Superior temporal gyrus (tissue), 1 donor: ENCODE data around the gene BAZ2A.
A peak's percentile ranks its signal among the peaks of the same experiment; 100 is the strongest.

Source experiments
- DNase-seq: peaks from one replicate; pipeline ENCODE4 v3.0.0-alpha.2; 2016; ENCODE audit errors: extremely low spot score

Gene BAZ2A

DNA sequence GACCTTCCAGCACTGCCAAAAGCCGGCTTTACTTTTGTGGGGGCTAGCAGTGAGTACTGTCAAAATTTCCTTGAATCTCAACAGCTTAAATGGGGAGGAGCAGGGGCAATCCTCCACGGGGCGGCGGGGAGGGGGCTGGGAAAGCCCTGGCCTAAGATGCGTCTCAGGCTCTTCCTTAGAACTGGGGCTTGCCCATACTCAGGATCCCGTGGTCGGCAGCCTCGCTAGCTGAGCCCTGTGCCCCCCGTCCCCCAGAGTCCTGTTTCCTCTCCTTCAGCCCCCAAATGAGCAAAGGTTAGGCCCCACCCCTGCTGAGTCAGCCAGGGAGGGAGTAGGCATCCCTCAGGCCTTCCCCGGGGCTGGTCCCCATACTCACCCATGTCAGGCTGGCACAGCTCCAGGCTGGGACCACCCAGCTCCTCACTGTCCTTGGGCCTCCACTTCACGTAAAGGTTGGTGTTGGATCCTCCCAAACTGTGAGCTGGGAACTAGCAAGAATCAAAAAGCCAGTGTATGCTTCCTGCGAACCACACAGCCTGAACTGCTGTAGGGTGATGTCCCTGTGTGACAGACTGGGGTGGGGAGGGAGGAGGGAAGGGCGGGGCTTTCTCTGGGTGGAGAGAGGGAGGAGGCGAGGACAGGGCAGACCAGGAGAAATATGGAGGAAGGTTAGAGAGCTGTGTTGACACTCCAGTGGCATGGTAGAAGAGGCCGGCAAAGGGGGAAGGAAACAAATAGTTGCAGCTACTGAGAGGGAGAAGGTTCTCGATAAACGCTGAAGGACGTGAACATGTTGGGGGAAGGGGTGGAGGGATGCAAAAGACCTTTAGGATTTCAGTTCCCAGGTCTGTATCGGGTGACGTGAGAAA lies 5.9 kb upstream of the BAZ2A start:
- DNase-seq, result peak; percentile 84

DNA sequence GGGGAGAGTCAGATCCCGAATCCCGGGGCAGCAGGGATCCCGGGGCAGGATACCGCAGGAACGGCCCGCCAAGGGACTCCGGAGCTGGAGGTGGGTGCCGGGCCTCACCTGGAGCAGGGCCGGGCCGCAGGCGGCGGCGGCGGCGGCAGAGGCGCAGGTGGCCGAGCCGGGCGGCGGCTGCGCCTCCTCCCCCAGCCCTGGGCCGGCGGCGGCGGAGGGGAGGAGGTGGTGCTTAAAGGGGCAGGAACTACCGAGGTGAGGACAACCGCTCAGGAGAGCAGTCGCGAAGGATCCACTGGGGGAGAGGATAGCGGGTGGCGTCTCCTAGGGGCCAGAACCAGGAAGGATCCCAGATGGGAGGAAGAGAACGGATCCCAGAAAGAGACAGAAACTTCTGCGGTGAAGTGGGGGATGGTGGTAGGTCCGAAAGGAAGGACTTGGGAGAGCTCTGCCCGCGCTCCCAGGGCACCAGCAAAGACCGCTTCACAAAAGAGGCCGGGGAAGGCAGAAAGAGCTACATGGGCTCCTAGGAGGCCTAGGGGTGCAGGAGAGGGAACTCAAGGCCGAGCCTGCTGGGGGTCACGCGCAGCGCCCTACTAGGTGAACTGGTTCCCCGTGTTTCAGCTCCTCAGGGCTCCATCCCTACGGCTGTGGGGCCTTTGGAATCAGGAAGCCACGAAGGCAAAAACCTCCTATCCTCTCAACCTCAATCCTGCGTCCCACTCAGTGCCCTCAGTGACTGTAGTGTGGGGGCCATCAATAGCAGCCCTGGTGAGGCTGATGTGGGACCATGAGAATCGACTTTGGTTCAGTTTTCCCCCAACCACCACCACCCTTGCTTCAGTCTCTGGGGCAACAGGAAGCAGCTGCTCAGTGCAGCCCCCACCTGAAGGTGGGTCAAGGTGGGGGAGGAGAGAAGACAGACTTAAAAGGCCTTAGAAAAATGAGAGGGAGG lies 5.0 kb upstream of the BAZ2A start:
- peak; percentile 78 for DNase-seq

DNA sequence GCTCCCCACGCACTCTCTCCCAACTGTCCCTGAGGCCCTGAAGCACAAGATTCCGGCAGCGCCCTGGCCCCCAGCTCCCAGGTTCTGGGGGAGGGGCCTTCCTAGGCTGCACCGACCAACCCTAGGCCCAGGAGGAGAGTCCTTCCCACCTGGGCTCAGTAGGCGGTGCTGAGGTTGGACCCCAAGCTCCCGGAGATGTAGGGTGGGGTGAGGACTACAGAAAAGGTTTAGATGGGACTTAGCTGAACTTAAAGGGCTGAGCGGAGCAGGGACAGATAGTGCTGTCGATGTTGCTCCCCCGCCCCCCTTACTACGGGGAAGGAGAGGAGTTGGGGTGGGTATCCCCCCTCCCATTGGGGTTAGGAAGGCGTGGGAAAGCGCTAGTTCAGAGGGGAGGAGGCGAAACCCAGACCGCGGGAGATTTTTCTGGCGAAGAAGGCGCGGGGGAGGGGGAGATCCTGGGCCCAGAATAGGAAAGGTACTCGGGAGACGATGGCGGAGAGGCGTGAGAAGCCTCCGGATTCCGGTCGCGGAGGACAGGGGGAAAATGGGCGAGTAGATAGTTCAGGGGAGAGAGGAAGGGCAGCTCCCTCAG lies 4.2 kb upstream of the BAZ2A start:
- DNase-seq, result no peak

DNA sequence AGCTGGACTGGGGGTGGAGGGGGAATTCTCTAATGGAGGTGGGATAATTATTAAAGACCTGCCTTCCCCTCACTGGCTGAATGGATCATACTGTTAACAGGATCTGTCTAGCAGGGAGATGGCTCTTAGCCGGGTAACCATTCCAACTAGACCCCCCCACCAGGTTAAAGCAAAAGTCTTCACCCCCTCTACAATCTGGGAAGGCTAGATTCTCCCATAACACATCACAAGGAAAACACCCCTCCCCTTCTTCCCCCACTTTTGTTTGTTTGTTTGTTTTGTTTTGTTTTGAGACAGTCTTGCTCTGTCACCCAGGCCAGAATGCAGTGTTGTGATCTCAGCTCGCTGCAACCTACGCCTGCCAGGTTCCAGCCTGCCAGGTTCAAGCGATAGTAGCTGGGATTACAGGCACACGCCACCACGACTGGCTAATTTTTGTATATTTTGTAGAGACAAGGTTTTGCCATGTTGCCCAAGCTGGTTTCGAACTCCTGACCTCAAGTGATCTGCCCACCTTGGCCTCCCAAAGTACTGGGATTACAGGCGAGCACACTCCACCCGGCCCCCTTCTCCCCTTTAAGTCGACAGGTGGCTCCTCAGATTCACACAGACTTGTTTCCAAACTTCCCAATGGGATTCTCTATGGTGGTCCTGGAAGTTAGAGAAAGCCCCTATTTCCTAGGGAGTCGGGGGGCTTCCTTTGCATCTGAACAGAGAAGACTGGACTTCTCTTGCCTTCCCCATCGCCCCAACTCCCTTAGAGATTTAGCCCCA lies 3.5 kb upstream of the BAZ2A start:
- no peak for DNase-seq

DNA sequence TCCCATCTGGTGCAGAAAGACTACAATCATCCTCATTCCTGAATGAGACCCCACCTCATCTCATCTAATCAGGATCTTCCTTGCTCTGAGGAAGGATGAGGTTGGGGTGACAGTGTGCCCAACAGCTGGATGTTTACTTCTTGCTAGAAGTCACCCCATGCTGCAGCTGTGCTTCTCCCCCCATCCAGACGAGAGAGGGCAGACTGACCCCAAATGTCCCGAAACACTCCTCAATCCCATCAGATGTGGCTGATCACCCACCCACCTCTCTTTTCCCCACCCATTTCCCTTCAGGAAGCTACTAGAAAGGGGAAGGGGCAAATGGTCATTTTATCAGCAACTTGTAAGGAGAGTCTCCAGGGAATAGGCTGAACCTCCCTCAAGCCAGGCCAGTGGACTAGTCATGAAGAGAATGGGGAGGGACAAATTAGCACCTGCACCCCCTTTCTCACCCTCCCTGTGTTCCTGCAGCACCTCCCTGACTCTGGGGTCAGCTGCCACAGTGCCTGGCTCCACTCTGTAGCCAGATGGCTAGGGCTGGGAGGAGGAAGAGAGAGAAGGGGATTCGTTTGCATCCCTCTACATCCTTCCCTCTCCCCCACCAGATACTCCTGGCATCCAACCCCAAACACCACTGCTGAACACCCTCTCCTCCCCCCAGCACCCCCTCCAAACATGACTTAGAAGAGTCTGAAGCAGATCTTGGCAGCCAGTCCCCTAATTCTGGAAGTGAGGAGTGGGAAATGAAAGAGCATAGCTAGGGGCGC lies 2.8 kb upstream of the BAZ2A start:
- DNase-seq, result no peak

DNA sequence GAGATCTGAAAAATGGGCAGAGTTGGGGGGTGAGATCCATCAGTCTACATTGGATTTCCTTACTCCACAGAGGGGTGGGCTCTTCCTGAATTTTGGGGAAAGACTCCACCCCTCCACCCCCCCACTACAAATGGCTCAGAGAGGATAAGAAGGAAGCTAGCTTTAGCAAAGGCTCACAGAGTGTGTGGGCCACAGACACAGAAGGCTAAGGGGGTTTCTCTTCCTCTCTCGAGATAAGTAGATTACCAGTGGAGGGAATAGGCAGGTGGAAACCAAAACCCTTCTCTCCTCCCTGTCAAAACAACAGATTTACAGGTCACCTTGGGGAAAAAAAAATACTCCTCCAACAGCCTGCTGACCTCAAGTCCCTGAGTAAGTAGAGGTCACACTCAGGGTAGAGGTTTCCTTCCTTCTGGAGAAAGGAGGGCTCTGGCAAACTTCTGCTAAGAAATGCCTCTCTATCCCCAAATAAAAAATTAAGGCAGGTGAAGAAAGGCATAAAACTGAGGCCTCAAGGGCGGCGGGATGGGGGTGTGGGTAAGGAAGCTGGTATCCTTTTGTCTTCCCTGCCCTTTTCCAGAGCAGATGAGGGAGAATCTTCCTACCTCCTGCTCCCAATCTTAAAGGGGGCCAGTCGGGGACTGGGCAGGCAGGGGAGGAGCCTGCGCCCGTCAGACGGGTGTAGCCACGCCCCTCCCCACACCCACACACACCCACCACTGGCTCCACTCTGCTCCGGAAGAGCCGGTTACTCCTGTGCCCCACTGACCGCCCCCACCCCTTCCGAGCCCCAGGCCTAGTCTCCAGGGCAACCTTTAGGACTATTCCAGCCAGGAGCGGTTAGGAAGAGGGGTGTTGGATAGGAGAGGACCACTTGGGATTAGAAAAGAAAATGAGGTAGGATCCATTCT lies 1.9 kb upstream of the BAZ2A start:
- DNase-seq, result no peak

DNA sequence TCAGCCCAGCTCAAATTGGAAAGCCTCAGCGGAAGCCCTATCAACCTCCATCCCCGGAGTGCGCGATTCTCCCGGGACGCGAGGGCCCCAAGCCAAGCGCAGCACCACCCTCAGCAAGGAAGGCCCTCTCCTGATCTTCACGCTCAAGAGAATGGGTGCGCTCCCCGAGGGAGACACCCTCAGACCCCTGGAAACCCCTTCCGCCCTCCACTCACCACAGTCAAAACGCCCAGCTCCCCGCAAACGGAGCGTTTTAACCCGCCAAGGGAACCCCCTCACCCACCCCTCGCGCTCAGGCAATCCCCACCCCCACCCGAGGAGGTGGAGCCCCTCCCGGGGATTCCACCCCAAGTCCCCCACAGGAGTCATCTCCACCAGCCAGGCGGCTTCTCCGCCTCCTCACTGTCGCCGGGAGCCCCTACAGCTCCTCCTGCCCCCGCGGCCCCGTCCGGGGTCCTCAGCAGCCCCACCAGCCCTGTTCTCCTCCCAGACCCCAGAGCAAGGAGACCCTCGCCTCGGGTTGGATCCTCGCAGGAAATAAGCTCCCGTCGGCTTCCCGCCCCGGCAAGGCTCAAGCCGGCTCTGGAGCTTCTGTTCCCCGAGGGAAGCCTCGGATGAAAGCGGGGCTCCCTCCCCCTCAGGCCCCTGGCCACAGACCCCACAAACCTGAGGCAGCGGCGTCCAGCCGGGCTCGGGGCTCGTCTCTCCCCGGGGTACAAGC lies 507 bp downstream of the BAZ2A start:
- DNase-seq, result no peak

DNA sequence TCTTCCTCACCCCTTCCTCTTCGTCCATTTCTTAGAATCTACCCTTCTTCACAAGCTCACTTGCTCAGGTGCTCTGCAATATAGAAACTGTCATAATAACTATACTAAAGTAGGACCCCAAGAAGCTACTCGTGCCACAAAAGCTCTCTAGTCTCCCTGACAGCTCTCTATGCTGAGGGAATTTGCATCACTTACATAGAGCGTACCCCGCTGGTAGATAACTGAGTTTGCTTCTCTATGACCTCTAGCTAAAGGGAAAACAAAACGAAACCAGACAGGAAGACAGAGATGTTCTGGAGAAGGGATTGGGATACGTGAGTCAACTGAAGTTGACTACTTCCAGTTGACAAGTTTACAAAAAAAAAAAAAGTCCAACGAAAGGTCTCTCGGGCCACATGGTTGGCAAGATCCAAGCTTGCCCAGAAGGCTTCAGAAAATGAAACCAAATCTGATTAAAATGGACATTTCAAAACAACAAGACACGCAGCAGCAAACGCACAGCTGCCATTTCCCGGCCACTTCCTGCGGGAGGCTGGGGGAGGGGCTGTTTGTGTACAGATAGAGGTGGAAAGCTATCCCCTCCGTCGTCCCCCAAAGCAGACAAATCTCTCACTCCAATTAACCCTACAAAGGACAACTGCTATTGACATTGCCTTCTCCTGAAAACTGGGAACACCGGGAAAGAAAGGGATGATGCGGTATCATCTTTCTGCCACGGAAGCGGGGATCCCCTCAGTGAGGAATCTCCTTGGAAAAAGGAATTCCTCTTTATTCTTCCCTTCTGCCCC lies 1.3 kb downstream of the BAZ2A start:
- DNase-seq, result peak; percentile 78

DNA sequence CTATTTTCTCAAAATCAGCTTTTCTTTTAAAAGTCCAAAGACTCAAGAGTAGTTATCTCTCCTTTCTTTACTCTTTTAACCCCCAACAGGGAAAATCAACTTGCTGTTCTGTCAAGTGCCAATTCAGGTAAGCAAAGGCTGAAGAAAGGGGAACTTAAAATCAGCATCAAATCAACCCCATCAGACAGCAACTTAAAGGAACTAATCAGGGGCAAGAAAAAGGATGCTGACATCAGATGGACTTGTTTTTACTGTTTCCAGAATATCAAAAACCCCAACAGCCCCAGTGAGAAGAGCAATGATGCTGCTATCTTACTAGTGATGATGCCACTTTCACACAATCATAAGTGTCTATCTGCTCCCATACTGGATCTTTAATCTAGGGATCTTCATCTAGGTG lies 3.4 kb downstream of the BAZ2A start:
- no peak for DNase-seq

DNA sequence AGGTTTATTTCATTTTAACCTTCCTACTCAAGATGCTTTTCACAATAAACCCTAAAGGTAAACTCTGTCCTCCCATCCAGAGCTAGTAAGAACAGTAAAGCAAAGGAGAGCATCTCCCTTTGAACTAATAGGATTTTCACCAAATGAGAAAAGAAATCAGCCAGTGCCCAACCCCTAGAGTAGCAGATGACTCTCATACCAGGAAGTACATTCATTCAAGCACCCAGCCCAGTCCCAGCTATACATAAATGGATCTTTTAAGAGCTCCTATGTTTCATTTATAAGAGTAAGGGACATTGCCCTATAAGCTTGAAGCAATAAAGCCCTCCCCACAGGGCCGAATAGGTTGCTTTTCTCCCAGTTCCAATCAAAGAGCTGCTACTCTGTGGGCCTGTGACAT lies 7.6 kb downstream of the BAZ2A start:
- no peak for DNase-seq

DNA sequence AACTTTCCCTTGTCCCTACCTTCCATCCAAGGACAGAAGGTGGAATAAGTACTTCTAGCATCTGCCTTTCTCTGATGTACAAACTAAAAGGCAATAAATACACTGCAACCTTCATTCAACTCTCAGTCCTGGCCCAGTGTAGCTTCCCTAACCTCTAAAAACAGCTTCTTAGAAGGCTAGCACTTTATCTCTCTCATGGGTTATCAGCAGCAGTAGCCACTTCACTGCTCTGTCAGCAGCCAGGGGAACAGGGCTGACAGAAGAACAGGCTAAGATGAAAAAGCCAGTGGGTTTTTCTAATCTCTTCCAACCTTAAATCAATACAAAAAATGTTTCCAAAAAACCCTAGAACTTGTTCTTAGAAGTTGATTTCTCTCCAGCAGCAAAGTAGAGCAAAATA lies 13.2 kb downstream of the BAZ2A start:
- DNase-seq, result no peak

DNA sequence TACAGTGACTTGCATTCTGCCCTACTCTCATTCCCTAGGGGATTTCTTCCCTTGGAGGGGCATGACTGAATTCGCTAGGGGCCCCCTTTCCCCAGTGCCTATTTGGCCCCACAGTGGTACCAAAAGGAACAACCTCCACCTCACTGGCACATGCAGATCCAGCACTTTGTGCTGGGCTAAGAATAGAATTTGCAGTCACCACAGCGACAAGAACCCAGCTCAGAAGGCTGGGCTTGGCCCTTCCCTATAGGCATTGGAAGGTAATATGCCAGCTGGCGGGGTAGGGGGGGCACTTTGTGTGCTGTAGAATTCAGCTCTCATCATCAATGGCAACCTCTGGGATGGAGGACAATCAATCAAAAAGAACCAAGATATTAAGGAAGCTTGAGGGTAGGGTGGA lies 13.9 kb downstream of the BAZ2A start:
- DNase-seq, result no peak

DNA sequence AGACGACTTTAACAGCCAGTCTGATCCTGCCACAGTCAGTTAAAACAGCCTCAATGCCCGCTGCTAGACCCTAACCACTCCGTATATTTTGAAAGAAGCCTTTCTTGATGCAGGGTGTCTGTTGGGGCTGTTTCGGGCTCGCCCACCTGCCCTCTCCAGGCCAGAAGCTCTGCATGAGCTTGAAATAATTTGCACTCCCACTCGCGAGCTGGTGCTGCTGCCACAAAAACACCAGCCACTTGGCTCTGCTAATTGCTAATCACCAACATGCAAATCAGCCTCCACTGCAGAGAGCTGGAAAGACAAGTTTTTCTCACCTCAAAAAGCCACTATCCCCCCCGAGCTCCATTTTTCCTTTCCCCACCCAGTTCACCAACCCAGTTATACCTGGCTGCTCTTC lies 15.5 kb downstream of the BAZ2A start:
- peak; percentile 27 for DNase-seq

DNA sequence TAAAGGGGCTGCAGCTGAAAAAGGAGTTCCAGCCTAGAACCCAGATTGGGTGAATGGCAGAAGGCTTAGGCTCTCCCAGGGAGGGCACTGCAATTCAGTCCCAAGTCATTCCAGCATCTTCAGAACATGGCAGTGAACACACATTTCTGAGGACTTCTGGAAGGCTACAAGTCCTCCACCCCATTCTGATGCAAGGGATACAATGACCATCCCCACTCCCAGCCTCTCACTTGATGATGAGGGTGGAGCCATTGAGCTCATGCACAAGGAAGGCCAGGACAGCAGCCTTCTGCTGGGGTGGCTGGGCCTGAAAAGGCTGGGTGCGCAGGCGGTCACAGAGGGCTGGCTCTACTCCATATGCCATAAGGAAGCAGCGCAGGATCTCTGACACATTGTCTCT lies 25.8 kb downstream of the BAZ2A start:
- DNase-seq, result no peak

DNA sequence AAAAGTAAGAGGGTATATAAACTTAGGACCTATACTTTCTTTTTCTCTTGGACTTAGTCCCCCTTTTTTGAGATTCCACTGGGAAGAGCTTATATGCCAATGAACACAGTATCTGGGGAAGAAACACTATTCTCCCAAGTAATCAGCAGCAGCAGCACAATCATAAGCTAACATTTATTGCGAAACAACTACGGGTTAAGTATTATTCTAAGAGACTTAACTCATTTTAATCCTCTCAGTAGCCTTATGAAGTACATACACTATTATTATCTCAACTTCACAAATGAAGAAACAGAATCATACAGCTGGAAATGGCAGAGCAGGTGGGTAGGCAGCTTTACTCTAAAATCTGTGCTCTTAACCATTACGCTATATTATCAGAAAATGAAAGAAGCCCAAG lies 27.9 kb downstream of the BAZ2A start:
- DNase-seq, result no peak

DNA sequence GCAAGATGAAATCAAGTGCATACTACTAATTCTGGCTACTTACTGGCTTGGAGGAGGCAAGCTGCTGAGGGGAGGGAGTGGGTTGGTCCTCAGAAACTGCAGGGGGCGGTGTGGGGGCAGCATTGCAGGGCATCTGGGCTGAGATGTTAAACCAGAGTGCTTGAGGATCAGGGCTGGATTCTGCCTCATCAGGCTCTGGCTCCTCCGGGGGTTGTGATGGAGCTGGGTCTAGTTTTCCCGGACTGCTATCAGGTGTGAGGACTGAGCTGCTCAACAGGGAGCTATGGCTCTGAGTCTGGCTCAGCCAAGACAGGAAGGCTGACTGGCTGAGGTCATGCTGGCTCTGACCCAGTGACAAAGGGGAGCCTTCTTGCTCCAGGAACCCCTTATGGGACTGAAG lies 28.6 kb downstream of the BAZ2A start:
- DNase-seq, result no peak

DNA sequence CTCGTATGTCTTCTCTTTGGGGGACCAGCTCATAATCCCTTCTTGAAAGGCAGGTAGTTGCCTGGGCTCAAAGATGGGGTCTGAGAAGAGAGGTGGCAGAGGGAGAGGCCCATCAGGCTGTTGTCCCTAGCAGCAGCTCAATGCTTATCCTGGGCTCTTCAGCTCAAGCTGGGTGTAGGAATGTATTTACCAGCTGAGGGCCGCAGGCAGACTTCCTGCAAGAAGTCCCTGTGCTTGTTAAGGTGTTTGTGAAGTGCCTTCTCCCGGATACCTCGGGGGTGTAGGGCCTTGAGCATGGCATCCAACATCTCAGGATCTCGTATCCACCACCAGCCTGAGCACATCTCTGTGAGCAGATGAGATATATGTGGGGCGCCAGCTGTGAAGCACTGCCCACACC lies 29.4 kb downstream of the BAZ2A start:
- DNase-seq, result no peak

DNA sequence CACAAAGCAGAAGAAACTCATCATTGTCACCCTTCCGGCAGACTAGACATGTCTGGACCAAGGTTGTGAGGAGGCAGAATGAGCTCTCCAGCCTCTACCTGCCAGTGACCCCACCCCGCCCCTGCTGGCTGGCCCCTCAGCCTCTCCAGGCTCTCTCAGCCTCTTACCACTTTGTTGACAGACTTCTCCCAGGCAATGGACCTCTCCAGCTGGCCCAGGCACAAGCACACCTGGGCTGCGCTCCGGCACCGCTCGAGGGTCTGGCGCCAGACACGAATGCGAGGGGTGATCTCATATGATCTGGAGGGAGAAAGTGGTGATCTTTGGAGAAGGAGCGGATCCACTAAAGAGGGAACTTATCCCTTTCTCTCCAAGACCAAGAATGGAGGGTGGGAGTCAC lies 30.3 kb downstream of the BAZ2A start:
- no peak for DNase-seq
